AG09309 (cell line): ENCODE data around the gene ADIRF.

Experiments
- DNase-seq: peaks from one replicate; pipeline ENCODE4 v3.0.0-alpha.2; 2010; ENCODE audit warnings: low read depth
- H3K4me3 ChIP-seq: 2 replicates; pipeline ENCODE4 v1.5.1; 2011; ENCODE audit warnings: mild to moderate bottlenecking, low read depth, low read length, moderate library complexity; ENCODE audit not compliant: control insufficient read depth
- CTCF ChIP-seq: IDR thresholded peaks from 2 replicates; pipeline ENCODE4 v1.5.1; 2011; ENCODE audit warnings: mild to moderate bottlenecking, low read depth, low read length, inconsistent platforms; ENCODE audit not compliant: insufficient read depth, control insufficient read depth; ENCODE audit errors: missing control alignments

The ADIRF gene

GRCh38 chr10:86962136-86962980, 5.9 kb upstream of the ADIRF start:
- DNase-seq = no peak
- H3K4me3 ChIP-seq = no peak overlapping the region
- TF ChIP-seq CTCF = no peak

DNA sequence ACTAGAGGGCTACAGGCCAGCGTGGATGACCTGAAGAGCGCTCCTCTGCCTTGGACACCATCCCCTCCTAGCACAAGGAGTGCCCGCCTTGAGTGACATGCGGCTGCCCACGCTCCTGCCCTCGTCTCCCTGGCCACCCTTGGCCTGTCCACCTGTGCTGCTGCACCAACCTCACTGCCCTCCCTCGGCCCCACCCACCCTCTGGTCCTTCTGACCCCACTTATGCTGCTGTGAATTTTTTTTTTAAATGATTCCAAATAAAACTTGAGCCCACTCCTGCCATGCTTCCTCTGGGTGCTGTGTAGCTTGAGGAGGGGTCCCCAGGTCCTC, 5.3 kb upstream of the ADIRF start:
- TF ChIP-seq CTCF = no peak
- no peak for DNase-seq

GRCh38 chr10:86963341-86963919, 4.9 kb upstream of the ADIRF start:
- no peak for DNase-seq
- no peak for TF ChIP-seq CTCF
- H3K4me3 ChIP-seq = no peak overlapping the region

More for the DNA sequence above, 5.3 kb upstream of the ADIRF start:
- H3K4me3 ChIP-seq = no peak overlapping the region

GRCh38 chr10:86964061-86964846, 4.0 kb upstream of the ADIRF start:
- no peak for DNase-seq
- H3K4me3 ChIP-seq = no peak overlapping the region
- TF ChIP-seq CTCF = no peak

- no peak for DNase-seq
- H3K4me3 ChIP-seq = no peak overlapping the region
- no peak for TF ChIP-seq CTCF
These were observed 3.5 kb upstream of the ADIRF start for GRCh38 chr10:86964847-86965190.

DNA sequence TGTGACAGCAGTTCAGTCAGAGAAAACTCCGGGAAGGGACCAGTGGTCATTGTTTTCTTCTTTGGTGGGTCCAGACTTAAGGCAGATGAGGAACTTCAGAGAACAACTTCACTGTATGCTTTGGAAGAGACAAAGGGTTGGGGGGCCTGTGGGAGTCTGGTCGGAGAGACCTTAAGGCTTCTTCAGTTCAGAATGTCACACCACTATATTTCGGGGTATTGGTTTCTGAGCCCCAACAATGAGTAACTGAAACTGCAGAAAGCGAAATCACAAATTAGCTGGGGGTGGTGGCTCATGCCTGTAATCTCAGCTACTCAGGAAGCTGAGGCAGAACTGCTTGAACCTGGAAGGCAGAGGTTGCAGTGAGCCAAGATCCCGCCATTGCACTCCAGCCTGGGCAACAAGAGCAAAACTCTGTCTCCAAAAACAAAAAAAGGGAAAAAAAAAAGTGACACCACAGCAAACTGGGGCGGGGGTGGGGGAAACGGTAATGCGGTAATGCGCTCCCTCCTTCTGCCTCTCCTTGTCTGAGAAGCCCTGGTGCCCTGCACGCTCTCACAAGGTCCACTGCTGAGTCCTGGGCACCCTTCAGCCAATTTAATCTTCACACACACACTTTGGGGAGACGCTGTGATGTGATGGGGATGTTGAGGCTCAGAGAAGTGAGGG, 2.2 kb upstream of the ADIRF start:
- peak overlapping the region; percentile 12; the same call in 1 of the 2 replicates for H3K4me3 ChIP-seq
- no peak for TF ChIP-seq CTCF
- no peak for DNase-seq
